ENCODE measurements around the gene NUPR2. TPM values are rescaled to one million over a fixed set of nuclear protein-coding genes. Genes with fewer than 3 reads are reported as not detected.

Gene NUPR2
- total and polyA plus RNA-seq, 2 experiments from 2014 or later: not detected

GRCh38 chr7:56087445-56087844 is 28.8 kb downstream of the NUPR2 start:
- TF ChIP-seq ZNF114 (CRISPR knock-in tag; IDR thresholded peaks at IDR 0.05) (no peak), JUNB (IDR thresholded peaks at IDR 0.05; ENCODE audit: unreplicated experiment) (no peak), CREB1 (CRISPR knock-in tag; IDR thresholded peaks at IDR 0.05; ENCODE audit: low read depth) (no peak), POLR2AphosphoS5 (IDR thresholded peaks at IDR 0.05; ENCODE audit: low read depth) (no peak), ZNF462 (CRISPR knock-in tag; IDR thresholded peaks at IDR 0.05) (no peak), EZH2 (IDR thresholded peaks at IDR 0.05; ENCODE audit: low read depth, unreplicated experiment) (no peak), NANOG (IDR thresholded peaks at IDR 0.05; ENCODE audit: borderline replicate concordance) (no peak), EZH2phosphoT487 (IDR thresholded peaks at IDR 0.05; ENCODE audit: unreplicated experiment) (no peak), STAT1 (IDR thresholded peaks at IDR 0.05; ENCODE audit: unreplicated experiment) (no peak), ZNF331 (CRISPR knock-in tag; IDR thresholded peaks at IDR 0.05; ENCODE audit: low read depth) (no peak)
- TF ChIP-seq, protein P1, sequence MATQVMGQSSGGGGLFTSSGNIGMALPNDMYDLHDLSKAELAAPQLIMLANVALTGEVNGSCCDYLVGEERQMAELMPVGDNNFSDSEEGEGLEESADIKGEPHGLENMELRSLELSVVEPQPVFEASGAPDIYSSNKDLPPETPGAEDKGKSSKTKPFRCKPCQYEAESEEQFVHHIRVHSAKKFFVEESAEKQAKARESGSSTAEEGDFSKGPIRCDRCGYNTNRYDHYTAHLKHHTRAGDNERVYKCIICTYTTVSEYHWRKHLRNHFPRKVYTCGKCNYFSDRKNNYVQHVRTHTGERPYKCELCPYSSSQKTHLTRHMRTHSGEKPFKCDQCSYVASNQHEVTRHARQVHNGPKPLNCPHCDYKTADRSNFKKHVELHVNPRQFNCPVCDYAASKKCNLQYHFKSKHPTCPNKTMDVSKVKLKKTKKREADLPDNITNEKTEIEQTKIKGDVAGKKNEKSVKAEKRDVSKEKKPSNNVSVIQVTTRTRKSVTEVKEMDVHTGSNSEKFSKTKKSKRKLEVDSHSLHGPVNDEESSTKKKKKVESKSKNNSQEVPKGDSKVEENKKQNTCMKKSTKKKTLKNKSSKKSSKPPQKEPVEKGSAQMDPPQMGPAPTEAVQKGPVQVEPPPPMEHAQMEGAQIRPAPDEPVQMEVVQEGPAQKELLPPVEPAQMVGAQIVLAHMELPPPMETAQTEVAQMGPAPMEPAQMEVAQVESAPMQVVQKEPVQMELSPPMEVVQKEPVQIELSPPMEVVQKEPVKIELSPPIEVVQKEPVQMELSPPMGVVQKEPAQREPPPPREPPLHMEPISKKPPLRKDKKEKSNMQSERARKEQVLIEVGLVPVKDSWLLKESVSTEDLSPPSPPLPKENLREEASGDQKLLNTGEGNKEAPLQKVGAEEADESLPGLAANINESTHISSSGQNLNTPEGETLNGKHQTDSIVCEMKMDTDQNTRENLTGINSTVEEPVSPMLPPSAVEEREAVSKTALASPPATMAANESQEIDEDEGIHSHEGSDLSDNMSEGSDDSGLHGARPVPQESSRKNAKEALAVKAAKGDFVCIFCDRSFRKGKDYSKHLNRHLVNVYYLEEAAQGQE (IDR thresholded peaks at IDR 0.05; ENCODE audit: unreplicated experiment): no peak
- TF ChIP-seq, protein P2, sequence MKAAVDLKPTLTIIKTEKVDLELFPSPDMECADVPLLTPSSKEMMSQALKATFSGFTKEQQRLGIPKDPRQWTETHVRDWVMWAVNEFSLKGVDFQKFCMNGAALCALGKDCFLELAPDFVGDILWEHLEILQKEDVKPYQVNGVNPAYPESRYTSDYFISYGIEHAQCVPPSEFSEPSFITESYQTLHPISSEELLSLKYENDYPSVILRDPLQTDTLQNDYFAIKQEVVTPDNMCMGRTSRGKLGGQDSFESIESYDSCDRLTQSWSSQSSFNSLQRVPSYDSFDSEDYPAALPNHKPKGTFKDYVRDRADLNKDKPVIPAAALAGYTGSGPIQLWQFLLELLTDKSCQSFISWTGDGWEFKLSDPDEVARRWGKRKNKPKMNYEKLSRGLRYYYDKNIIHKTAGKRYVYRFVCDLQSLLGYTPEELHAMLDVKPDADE (IDR thresholded peaks at IDR 0.05): no peak
- TF ChIP-seq, protein P3, sequence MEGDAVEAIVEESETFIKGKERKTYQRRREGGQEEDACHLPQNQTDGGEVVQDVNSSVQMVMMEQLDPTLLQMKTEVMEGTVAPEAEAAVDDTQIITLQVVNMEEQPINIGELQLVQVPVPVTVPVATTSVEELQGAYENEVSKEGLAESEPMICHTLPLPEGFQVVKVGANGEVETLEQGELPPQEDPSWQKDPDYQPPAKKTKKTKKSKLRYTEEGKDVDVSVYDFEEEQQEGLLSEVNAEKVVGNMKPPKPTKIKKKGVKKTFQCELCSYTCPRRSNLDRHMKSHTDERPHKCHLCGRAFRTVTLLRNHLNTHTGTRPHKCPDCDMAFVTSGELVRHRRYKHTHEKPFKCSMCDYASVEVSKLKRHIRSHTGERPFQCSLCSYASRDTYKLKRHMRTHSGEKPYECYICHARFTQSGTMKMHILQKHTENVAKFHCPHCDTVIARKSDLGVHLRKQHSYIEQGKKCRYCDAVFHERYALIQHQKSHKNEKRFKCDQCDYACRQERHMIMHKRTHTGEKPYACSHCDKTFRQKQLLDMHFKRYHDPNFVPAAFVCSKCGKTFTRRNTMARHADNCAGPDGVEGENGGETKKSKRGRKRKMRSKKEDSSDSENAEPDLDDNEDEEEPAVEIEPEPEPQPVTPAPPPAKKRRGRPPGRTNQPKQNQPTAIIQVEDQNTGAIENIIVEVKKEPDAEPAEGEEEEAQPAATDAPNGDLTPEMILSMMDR (conservative IDR thresholded peaks at IDR 0.05; ENCODE audit: low read depth in 2 of 2): no peak
- Histone ChIP-seq H3K27ac (ENCODE audit: low read depth) (no peak overlapping the region), H3K36me3 (ENCODE audit: insufficient read depth) (no peaks in the 10 kb centered on the region), H4K20me1 (replicated peaks; ENCODE audit: insufficient read depth) (no peaks in the 10 kb centered on the region), H3F3A (replicated peaks; ENCODE audit: low read depth) (no peaks in the 10 kb centered on the region), H2AFZ (no peak overlapping the region), H3K4me1 (ENCODE audit: insufficient read depth) (no peaks in the 10 kb centered on the region), H3K79me2 (replicated peaks; ENCODE audit: insufficient read depth) (no peaks in the 10 kb centered on the region), H3K27me3 (ENCODE audit: insufficient read depth) (no peaks in the 10 kb centered on the region), H3K9me2 (ENCODE audit: insufficient read depth) (no peaks in the 10 kb centered on the region), H3K4me2 (no peak overlapping the region), H3K4me3 (no peak overlapping the region)
- Mint-ChIP-seq H3K4me1 (no peaks in the 10 kb centered on the region), H3K27ac (no peak overlapping the region), H3K4me3 (no peak overlapping the region), H3K27me3 (ENCODE audit: insufficient read depth, low read depth, poor library complexity) (peaks cover 5% of the 10 kb centered on the region), H3K9me3 (peaks cover 19% of the 10 kb centered on the region), H3K36me3 (ENCODE audit: low read depth) (peaks cover 10% of the 10 kb centered on the region; the same call in 2 of the 3 replicates)
- DNase-seq (ENCODE audit: low spot score) (no peak), ATAC-seq (no peak)

All from GM23338 (cell line).